GM18909 (cell line): Measurements from ENCODE around the gene PTPRB.

Experiments
- ATAC-seq: cut with Tn5 transposase; IDR thresholded peaks from one replicate; pipeline ENCODE4 v1.9.1; 2021; ENCODE audit warnings: mild to moderate bottlenecking; ENCODE audit not compliant: unreplicated experiment, poor library complexity

Gene PTPRB

DNA sequence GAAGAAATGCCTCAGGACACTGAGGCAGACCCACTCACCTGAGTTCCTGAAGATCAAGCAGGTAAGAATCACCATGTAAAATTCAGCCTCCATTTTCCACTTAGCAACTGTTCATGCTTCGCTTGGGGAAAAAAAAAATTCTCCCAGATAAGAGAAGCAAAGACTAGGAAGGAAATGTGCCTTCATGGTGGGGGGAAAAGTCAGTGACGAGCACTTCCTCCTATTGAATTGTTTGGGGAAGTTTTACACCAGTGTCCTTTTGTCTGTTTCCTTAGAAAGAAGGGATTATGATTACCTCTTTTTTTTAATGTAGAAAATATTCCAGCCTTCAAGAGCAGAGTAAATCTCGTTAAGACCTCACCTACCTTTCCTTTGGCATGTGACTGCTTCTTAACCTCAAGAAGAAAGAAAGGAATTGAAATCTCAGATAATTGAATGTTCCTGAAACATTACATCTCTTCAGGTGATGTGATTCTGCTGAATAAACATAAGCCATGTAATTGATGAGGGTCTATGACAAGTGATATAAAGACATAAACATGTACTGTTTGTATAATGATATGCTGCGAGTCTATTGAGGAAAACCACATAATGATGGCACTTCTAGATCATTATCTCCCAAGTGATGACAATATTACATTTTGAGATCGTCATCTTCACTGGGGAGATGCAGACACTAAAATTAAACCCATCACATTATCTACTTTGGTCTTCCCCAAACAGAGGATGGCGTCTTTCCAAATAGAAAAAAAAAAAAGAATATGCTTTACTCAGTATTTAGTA, at the start of gene PTPRB:
Gene PTPRB (minus strand): TSS at position 127 of the 783 bp plus-strand sequence. CDS start 34 bp downstream, at position 93.
- ATAC-seq: no peak

DNA sequence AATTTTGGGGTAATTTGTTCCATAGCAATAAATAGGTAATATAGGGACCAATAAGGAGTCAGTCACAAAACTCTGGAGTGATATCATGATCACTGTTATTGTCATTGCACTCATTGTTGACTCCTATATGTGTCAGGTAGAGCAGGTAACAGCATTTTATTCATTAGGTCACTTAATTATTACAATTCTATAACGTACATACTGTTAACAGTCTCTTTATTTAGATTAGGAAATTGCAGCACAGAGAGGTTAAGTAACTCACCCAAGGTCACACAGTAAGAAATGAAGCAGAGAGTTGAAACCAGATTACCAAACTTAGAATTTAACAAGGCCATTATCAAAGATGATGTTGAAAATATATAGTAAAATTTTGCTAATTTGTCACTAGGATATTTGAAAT, 49.7 kb upstream of the PTPRB start:
- no peak for ATAC-seq

DNA sequence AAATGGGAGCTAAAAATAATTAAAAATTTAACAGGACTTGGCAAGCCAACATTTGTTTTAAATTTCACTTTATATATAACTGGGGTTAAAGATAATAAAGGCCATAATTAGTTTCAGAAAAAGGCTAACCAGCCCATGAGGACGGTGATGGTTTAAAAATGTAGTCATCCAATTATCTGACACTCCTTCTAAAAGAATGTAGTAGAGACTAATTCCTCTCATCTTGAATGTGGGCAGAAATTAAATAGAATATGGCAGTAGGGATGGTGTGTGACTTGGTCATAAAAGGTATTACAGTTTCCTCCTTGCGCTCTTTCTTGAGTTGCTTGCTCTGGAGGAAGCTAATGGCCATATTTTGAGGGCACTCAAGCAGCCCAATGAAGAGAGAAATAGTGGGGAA, 49.1 kb upstream of the PTPRB start:
- ATAC-seq: no peak

GRCh38 chr12:70683976-70684375, 46.7 kb upstream of the PTPRB start:
- ATAC-seq: no peak

DNA sequence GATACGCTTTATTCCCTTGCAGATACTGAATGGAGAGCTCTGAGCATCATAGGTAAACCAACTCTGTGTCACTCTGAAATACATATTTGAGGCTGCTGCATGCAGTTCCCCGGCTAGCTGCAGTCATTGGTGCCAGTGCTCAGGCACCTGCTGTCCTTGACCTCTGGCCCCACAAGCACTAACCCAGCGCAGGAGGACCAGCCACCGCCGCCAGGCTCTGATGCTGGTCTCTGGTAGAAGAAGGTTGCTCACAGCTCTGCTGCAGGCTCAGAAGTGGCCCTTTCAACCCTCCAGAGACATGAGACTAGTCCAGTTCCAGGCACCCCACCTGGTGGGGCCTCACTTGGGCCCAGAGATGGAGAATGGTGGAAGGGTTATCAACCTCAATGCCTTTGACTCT, 34.5 kb upstream of the PTPRB start:
- no peak for ATAC-seq

DNA sequence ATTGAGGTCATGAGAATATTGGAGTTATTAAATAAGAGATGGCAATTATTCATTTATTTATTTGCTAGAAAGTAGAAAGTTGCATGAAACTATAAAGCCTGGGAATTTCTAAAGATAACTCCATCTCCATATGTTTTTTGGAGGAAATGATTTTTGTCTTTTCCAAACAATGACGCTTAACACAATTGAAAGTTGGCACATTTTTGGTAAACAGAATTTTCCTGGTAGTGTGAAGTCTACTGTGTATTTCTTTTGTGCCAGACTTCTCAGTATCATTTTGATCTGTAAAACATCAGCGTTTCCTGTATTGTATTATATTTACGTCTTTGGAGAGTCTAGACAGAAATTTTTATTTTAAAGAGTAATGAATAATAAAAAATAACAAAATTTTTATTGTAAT, 33.7 kb upstream of the PTPRB start:
- no peak for ATAC-seq

- ATAC-seq: no peak
Measured at GRCh38 chr12:70667253-70667652, 30.0 kb upstream of the PTPRB start.

- ATAC-seq: no peak
Measured at GRCh38 chr12:70666364-70666763, 29.1 kb upstream of the PTPRB start.

GRCh38 chr12:70664465-70664881, 27.2 kb upstream of the PTPRB start:
- ATAC-seq: no peak

DNA sequence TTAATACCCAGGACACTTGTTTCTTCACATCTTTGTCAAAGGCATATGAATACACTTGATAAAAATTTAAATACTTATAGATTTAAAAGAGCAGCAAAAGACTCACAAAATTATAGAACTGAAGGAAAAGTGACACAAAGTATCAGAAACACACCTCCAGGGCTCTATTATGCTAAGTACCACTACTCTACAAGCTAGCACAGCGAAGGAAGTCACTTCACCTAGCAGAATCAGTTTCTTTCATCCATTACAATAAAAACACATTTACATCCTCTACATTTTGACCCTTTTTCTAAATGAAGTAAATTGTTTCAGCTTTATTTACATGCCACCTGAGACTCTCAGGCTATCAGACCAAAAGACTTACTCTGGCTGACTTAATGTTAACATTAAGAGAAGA, 26.6 kb upstream of the PTPRB start:
- ATAC-seq: no peak

- ATAC-seq: no peak
Measured at GRCh38 chr12:70661466-70662161, 24.4 kb upstream of the PTPRB start.

- no peak for ATAC-seq
Measured at GRCh38 chr12:70660620-70661219, 23.5 kb upstream of the PTPRB start.

- no peak for ATAC-seq
Measured at GRCh38 chr12:70660002-70660604, 22.9 kb upstream of the PTPRB start.

- no peak for ATAC-seq
Measured at GRCh38 chr12:70659077-70659606, 21.9 kb upstream of the PTPRB start.

GRCh38 chr12:70657616-70658286, 20.5 kb upstream of the PTPRB start:
- ATAC-seq: no peak

GRCh38 chr12:70652451-70652850, 15.2 kb upstream of the PTPRB start:
- no peak for ATAC-seq

- no peak for ATAC-seq
Measured at GRCh38 chr12:70648831-70649230, 11.6 kb upstream of the PTPRB start.

GRCh38 chr12:70648191-70648590, 11.0 kb upstream of the PTPRB start:
- no peak for ATAC-seq

- ATAC-seq: no peak
Measured at GRCh38 chr12:70646850-70647249, 9.6 kb upstream of the PTPRB start.
